ENCODE data around the gene MTUS2. TPM values are rescaled to one million over a fixed set of nuclear protein-coding genes. Genes with fewer than 3 reads are reported as not detected.

MTUS2 gene
- total and polyA plus RNA-seq, 2 donors (not counting 3 experiments of a cell fraction or from before 2014, with no cell fraction given) = not detected

GRCh38 chr13:29524641-29525040, 704.5 kb downstream of the MTUS2 start:
- ChIA-PET CTCF (no interaction called here), POLR2A (no interaction called here)
- Histone ChIP-seq H3K4me1 (ENCODE audit: control insufficient read depth, extremely low read depth, insufficient read depth, low read length) (peaks cover 34% of the 10 kb centered on the region), H3K4me3 (replicated peaks in 1 of 3; ENCODE audit: insufficient read depth in 1 of 3, low read depth in 1 of 3, low read length in 3 of 3) (no peak overlapping the region), H3K79me2 (ENCODE audit: control insufficient read depth, insufficient read depth, low read length) (peaks cover 15% of the 10 kb centered on the region), H3K9me3 (replicated peaks; ENCODE audit: control insufficient read depth, insufficient read depth, low read length) (no peaks in the 10 kb centered on the region), H3K36me3 (ENCODE audit: control insufficient read depth in 2 of 2, extremely low read depth in 1 of 2, insufficient read depth in 2 of 2, low read length in 2 of 2) (peaks cover 16 to 19% of the 10 kb centered on the region in 2 experiments), H2AFZ (ENCODE audit: low read depth, low read length) (no peak overlapping the region), H4K20me1 (replicated peaks; ENCODE audit: control insufficient read depth, extremely low read depth, insufficient read depth, low read length) (no peaks in the 10 kb centered on the region), H3K9me1 (replicated peaks; ENCODE audit: control insufficient read depth, extremely low read depth, insufficient read depth, low read length) (no peaks in the 10 kb centered on the region), H3K27ac (ENCODE audit: insufficient read depth, low read depth, low read length) (no peak overlapping the region), H3K4me2 (ENCODE audit: insufficient read depth, low read length) (no peak overlapping the region), H3K9ac (replicated peaks; ENCODE audit: extremely low read depth, insufficient read depth, low read length) (no peak overlapping the region), H3K27me3 (ENCODE audit: control insufficient read depth in 2 of 2, insufficient read depth in 2 of 2, low read length in 2 of 2) (no peaks in the 10 kb centered on the region)
- TF ChIP-seq FOS (IDR thresholded peaks at IDR 0.05; ENCODE audit: borderline replicate concordance, insufficient read depth, low read length) (no peak), POLR2A (IDR thresholded peaks at IDR 0.05; ENCODE audit: low read depth, low read length) (no peak), MYC (IDR thresholded peaks at IDR 0.05; ENCODE audit: low read depth, low read length) (no peak), POLR2AphosphoS5 (IDR thresholded peaks at IDR 0.05; ENCODE audit: insufficient read depth, low read depth, low read length) (no peak), JUN (IDR thresholded peaks at IDR 0.05; ENCODE audit: borderline replicate concordance, insufficient read depth, insufficient read length, low read depth) (no peak), CTCF (IDR thresholded peaks at IDR 0.05; ENCODE audit: extremely low read depth in 1 of 2, insufficient read depth in 1 of 2, low read depth in 1 of 2, low read length in 2 of 2) (no peak), GATA2 (IDR thresholded peaks at IDR 0.05; ENCODE audit: insufficient read depth, insufficient read length, low read depth, low read length) (no peak), EZH2 (IDR thresholded peaks at IDR 0.05; ENCODE audit: borderline replicate concordance, low read depth, low read length, severe bottlenecking) (no peak)
- TF ChIP-seq, protein P1, sequence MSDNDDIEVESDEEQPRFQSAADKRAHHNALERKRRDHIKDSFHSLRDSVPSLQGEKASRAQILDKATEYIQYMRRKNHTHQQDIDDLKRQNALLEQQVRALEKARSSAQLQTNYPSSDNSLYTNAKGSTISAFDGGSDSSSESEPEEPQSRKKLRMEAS (IDR thresholded peaks at IDR 0.05; ENCODE audit: insufficient read depth, insufficient read length) = no peak
- BruUV-seq (replicated peaks) = no TSS peak
- dilution Hi-C loops (cut with MboI; ENCODE audit: extremely low pct_ligation_motif_present, low sequenced_read_pairs) (no loop called here), intact Hi-C loops (cut with micrococcal nuclease) (loop anchor here (5.0 kb wide), 1 partner anchor 68 kb away; no protein-coding TSS in a partner anchor)
- FAIRE-seq = no peak
- DNase-seq (ENCODE audit: low read depth, low spot score) = no peak
